ENCODE data around the gene ARFGAP3. TPM values are rescaled to one million over a fixed set of nuclear protein-coding genes. Genes with fewer than 3 reads are reported as not detected.

Gene ARFGAP3
- total and polyA plus RNA-seq, 10 donors: 15.0 to 46.8 (median 40.4) TPM

- Histone ChIP-seq H3K27me3 (replicated peaks in 1 of 7) (no peaks in the 10 kb centered on the region), H3K27ac (no peak overlapping the region), H3K4me3 (no peak overlapping the region), H3K36me3 (peaks cover 0 to 70% (median 17%) of the 10 kb centered on the region in 6 donors), H3K9me3 (no peaks in the 10 kb centered on the region), H3K4me1 (peaks cover 0 to 70% (median 25%) of the 10 kb centered on the region in 6 donors)
- DNase-seq: no peak
- WGBS, 5 donors: 88 to 93% (median 90%) methylated on average over 15 of the region's 15 CpGs
- intact Hi-C loops (cut with DNase I; ENCODE audit: low total_unique reads): no loop called here
- TF ChIP-seq CTCF (IDR thresholded peaks at IDR 0.05 in 8 of 11, conservative IDR thresholded peaks at IDR 0.05 in 3 of 11) (no peak), POLR2AphosphoS5 (IDR thresholded peaks at IDR 0.05) (no peak), POLR2A (IDR thresholded peaks at IDR 0.05) (no peak)
Measured at GRCh38 chr22:42902875-42903510, 45.9 kb upstream of the ARFGAP3 start.

GRCh38 chr22:42901790-42902508 is 44.9 kb upstream of the ARFGAP3 start:
- Histone ChIP-seq H3K27ac (peak overlapping the region in 1 of 8 donors; percentile 17), H3K27me3 (replicated peaks in 1 of 7) (no peaks in the 10 kb centered on the region), H3K9me3 (no peaks in the 10 kb centered on the region), H3K36me3 (peaks cover 0 to 60% (median 8%) of the 10 kb centered on the region in 6 donors), H3K4me3 (no peak overlapping the region), H3K4me1 (peaks cover 2 to 70% (median 24%) of the 10 kb centered on the region in 6 donors)
- TF ChIP-seq POLR2AphosphoS5 (IDR thresholded peaks at IDR 0.05) (peak in 1 of 3 donors; percentile 35), CTCF (IDR thresholded peaks at IDR 0.05 in 8 of 11, conservative IDR thresholded peaks at IDR 0.05 in 3 of 11) (peak in 6 of 11 experiments; percentile 5 to 38 (median 18)), POLR2A (IDR thresholded peaks at IDR 0.05) (no peak)
- no peak for DNase-seq
- WGBS, 5 donors: 67 to 79% (median 71%) methylated on average over 13 to 14 of the region's 14 CpGs
- intact Hi-C loops (cut with DNase I; ENCODE audit: low total_unique reads): no loop called here

GRCh38 chr22:42897960-42898359 is 40.9 kb upstream of the ARFGAP3 start:
- DNase-seq: no peak
- no peak for TF ChIP-seq POLR2AphosphoS5 (IDR thresholded peaks at IDR 0.05)
- no peak for TF ChIP-seq CTCF (IDR thresholded peaks at IDR 0.05 in 8 of 11, conservative IDR thresholded peaks at IDR 0.05 in 3 of 11)
- no peak for TF ChIP-seq POLR2A (IDR thresholded peaks at IDR 0.05)
- H3K4me1 ChIP-seq: peaks cover 18 to 82% (median 47%) of the 10 kb centered on the region in 6 donors
- peaks cover 0 to 50% (median 3%) of the 10 kb centered on the region in 6 donors for H3K36me3 ChIP-seq
- no peaks in the 10 kb centered on the region for H3K9me3 ChIP-seq
- WGBS, 5 donors: 91 to 98% (median 94%) methylated on average over 7 of the region's 7 CpGs
- no peaks in the 10 kb centered on the region for H3K27me3 ChIP-seq (replicated peaks in 1 of 7)
- intact Hi-C loops (cut with DNase I; ENCODE audit: low total_unique reads): no loop called here
- H3K4me3 ChIP-seq: no peak overlapping the region
- H3K27ac ChIP-seq: peak overlapping the region in 2 of 8 donors; percentile 95

GRCh38 chr22:42895541-42895981 is 38.5 kb upstream of the ARFGAP3 start:
- Histone ChIP-seq H3K9me3 (no peaks in the 10 kb centered on the region), H3K4me1 (peaks cover 18 to 89% (median 68%) of the 10 kb centered on the region in 6 donors), H3K4me3 (peak overlapping the region in 1 of 8 donors; percentile 54), H3K36me3 (peaks cover 0 to 50% (median 7%) of the 10 kb centered on the region in 6 donors), H3K27me3 (replicated peaks in 1 of 7) (no peaks in the 10 kb centered on the region), H3K27ac (peak overlapping the region; percentile 57 to 95 (median 86))
- TF ChIP-seq CTCF (IDR thresholded peaks at IDR 0.05 in 8 of 11, conservative IDR thresholded peaks at IDR 0.05 in 3 of 11) (peak in 2 of 11 experiments; percentile 7 to 10), POLR2AphosphoS5 (IDR thresholded peaks at IDR 0.05) (peak in 2 of 3 donors; percentile 14 to 40), POLR2A (IDR thresholded peaks at IDR 0.05) (no peak)
- DNase-seq: no peak
- intact Hi-C loops (cut with DNase I; ENCODE audit: low total_unique reads): no loop called here
- 33 to 57% (median 37%) methylated on average over 9 of the region's 9 CpGs for WGBS, 5 donors
